ENCODE measurements around the gene TCF4. TPM values are rescaled to one million over a fixed set of nuclear protein-coding genes. Genes with fewer than 3 reads are reported as not detected.

Gene TCF4
- total and polyA plus RNA-seq, 8 donors: 5.1 to 187 (median 39.9) TPM

- peak overlapping the region in 1 of 4 donors; percentile 28 for H3K4me3 ChIP-seq
- H3K4me1 ChIP-seq: peaks cover 0 to 22% (median 5%) of the 10 kb centered on the region in 4 donors
- H3K27ac ChIP-seq: peak overlapping the region in 3 of 5 donors; percentile 74 to 78 (median 74)
Measured at GRCh38 chr18:55400081-55400480, 187.9 kb downstream of the TCF4 start.

GRCh38 chr18:55398858-55399257 is 189.1 kb downstream of the TCF4 start:
- Histone ChIP-seq H3K36me3 (no peaks in the 10 kb centered on the region), H3K27ac (peak overlapping the region in 1 of 5 donors; percentile 78), H3K4me1 (peaks cover 0 to 22% (median 5%) of the 10 kb centered on the region in 4 donors), H3K4me3 (no peak overlapping the region), H3K27me3 (no peaks in the 10 kb centered on the region), H3K9me3 (no peaks in the 10 kb centered on the region)
- intact Hi-C loops (cut with DNase I; ENCODE audit: low total_unique reads): no loop called here
- DNase-seq: no peak
- WGBS, 5 donors: 78 to 85% (median 84%) methylated on average over 6 of the region's 6 CpGs
- TF ChIP-seq POLR2A (IDR thresholded peaks at IDR 0.05): no peak
- TF ChIP-seq EP300 (IDR thresholded peaks at IDR 0.05): no peak
- TF ChIP-seq POLR2AphosphoS5 (IDR thresholded peaks at IDR 0.05): no peak
- TF ChIP-seq CTCF (IDR thresholded peaks at IDR 0.05): no peak

More at GRCh38 chr18:55400081-55400480, 187.9 kb downstream of the TCF4 start:
- DNase-seq: no peak
- Histone ChIP-seq H3K9me3 (no peaks in the 10 kb centered on the region), H3K27me3 (no peaks in the 10 kb centered on the region), H3K36me3 (no peaks in the 10 kb centered on the region)
- WGBS, 5 donors: 40 to 73% (median 62%) methylated on average over 2 of the region's 2 CpGs
- TF ChIP-seq POLR2AphosphoS5 (IDR thresholded peaks at IDR 0.05): no peak
- no peak for TF ChIP-seq EP300 (IDR thresholded peaks at IDR 0.05)
- intact Hi-C loops (cut with DNase I; ENCODE audit: low total_unique reads): no loop called here

- H3K27me3 ChIP-seq: no peaks in the 10 kb centered on the region
- H3K4me3 ChIP-seq: no peak overlapping the region
- H3K27ac ChIP-seq: no peak overlapping the region
- no peaks in the 10 kb centered on the region for H3K36me3 ChIP-seq
- no peaks in the 10 kb centered on the region for H3K9me3 ChIP-seq
- no peak for DNase-seq
- peaks cover 0 to 18% (median 4%) of the 10 kb centered on the region in 4 donors for H3K4me1 ChIP-seq
- TF ChIP-seq POLR2AphosphoS5 (IDR thresholded peaks at IDR 0.05) (no peak), EP300 (IDR thresholded peaks at IDR 0.05) (no peak), CTCF (IDR thresholded peaks at IDR 0.05) (no peak), POLR2A (IDR thresholded peaks at IDR 0.05) (no peak)
- 30 to 83% (median 49%) methylated on average over 2 of the region's 2 CpGs for WGBS, 5 donors
- intact Hi-C loops (cut with DNase I; ENCODE audit: low total_unique reads): no loop called here
Measured at GRCh38 chr18:55396979-55397378, 191.0 kb downstream of the TCF4 start.

GRCh38 chr18:55396267-55396905 is 191.6 kb downstream of the TCF4 start:
- peaks cover 0 to 12% (median 2%) of the 10 kb centered on the region in 4 donors for H3K4me1 ChIP-seq
- H3K27ac ChIP-seq: no peak overlapping the region
- no peaks in the 10 kb centered on the region for H3K27me3 ChIP-seq
- no peaks in the 10 kb centered on the region for H3K9me3 ChIP-seq
- no peaks in the 10 kb centered on the region for H3K36me3 ChIP-seq
- H3K4me3 ChIP-seq: no peak overlapping the region
- intact Hi-C loops (cut with DNase I; ENCODE audit: low total_unique reads): no loop called here
- 71 to 87% (median 81%) methylated on average over 3 of the region's 3 CpGs for WGBS, 5 donors
- no peak for TF ChIP-seq CTCF (IDR thresholded peaks at IDR 0.05)
- TF ChIP-seq POLR2A (IDR thresholded peaks at IDR 0.05): no peak
- no peak for TF ChIP-seq EP300 (IDR thresholded peaks at IDR 0.05)
- no peak for TF ChIP-seq POLR2AphosphoS5 (IDR thresholded peaks at IDR 0.05)
- no peak for DNase-seq

GRCh38 chr18:55395799-55396198 is 192.2 kb downstream of the TCF4 start:
- no peaks in the 10 kb centered on the region for H3K36me3 ChIP-seq
- intact Hi-C loops (cut with DNase I; ENCODE audit: low total_unique reads): no loop called here
- no peak for DNase-seq
- no peaks in the 10 kb centered on the region for H3K9me3 ChIP-seq
- TF ChIP-seq CTCF (IDR thresholded peaks at IDR 0.05) (no peak), POLR2A (IDR thresholded peaks at IDR 0.05) (no peak), POLR2AphosphoS5 (IDR thresholded peaks at IDR 0.05) (no peak), EP300 (IDR thresholded peaks at IDR 0.05) (no peak)
- WGBS, 5 donors: 80 to 88% (median 88%) methylated on average over 6 of the region's 6 CpGs
- no peak overlapping the region for H3K27ac ChIP-seq
- no peak overlapping the region for H3K4me3 ChIP-seq
- H3K4me1 ChIP-seq: peaks cover 0 to 7% (median 2%) of the 10 kb centered on the region in 4 donors
- no peaks in the 10 kb centered on the region for H3K27me3 ChIP-seq

Measured in stomach (tissue), 9 donors.